NB4 (cell line): ENCODE results near the gene CCDC27.

Experiments
- CTCF ChIP-seq: IDR thresholded peaks from one replicate; pipeline ENCODE4 v1.5.1; 2012; ENCODE audit warnings: low read depth, low read length
- MAX ChIP-seq: IDR thresholded peaks from 2 replicates; pipeline ENCODE4 v1.6.1; 2011; ENCODE audit warnings: low read depth, low read length
- MYC ChIP-seq: IDR thresholded peaks from 2 replicates; pipeline ENCODE4 v1.6.1; 2011; ENCODE audit warnings: low read depth, low read length

- TF ChIP-seq CTCF (no peak), MAX (no peak), MYC (no peak)
Observed at GRCh38 chr1:3738943-3739342, 13.3 kb upstream of the CCDC27 start.
